COLO668 (cell line): Measurements from ENCODE around the gene PDK2.

Experiments used
- DNase-seq: peaks from one replicate; lab custom pipeline; 2025; ENCODE audit not compliant: unreplicated experiment; lab: John Stamatoyannopoulos, UW

PDK2 gene

GRCh38 chr17:50078430-50078829 lies 16.7 kb upstream of the PDK2 start:
- DNase-seq = no peak

GRCh38 chr17:50079334-50080095 lies 15.6 kb upstream of the PDK2 start:
- DNase-seq = peak; percentile 14

GRCh38 chr17:50080096-50080480 lies 15.1 kb upstream of the PDK2 start:
- DNase-seq = no peak

- no peak for DNase-seq
These were observed 14.3 kb upstream of the PDK2 start for GRCh38 chr17:50080827-50081226.

GRCh38 chr17:50081757-50082156 lies 13.4 kb upstream of the PDK2 start:
- no peak for DNase-seq

- DNase-seq = peak; percentile 48
These were observed 7.8 kb upstream of the PDK2 start for GRCh38 chr17:50087246-50087911.

- no peak for DNase-seq
These were observed 7.2 kb upstream of the PDK2 start for GRCh38 chr17:50087912-50088405.

- DNase-seq = no peak
These were observed 6.0 kb upstream of the PDK2 start for GRCh38 chr17:50088952-50089825.

- DNase-seq = no peak
These were observed 5.1 kb upstream of the PDK2 start for GRCh38 chr17:50090071-50090470.

GRCh38 chr17:50090971-50091917 lies 3.9 kb upstream of the PDK2 start:
- DNase-seq = no peak

GRCh38 chr17:50091918-50092285 lies 3.2 kb upstream of the PDK2 start:
- DNase-seq = no peak

GRCh38 chr17:50093246-50093645 lies 1.9 kb upstream of the PDK2 start:
- no peak for DNase-seq

- no peak for DNase-seq
These were observed 1.3 kb upstream of the PDK2 start for GRCh38 chr17:50093807-50094206.

- peak; percentile 77 for DNase-seq
These were observed 853 bp upstream of the PDK2 start for GRCh38 chr17:50094243-50094752.

- DNase-seq = no peak
These were observed 481 bp downstream of the PDK2 start for GRCh38 chr17:50095626-50096037.

GRCh38 chr17:50096092-50096491 lies 941 bp downstream of the PDK2 start:
- no peak for DNase-seq

GRCh38 chr17:50096758-50097157 lies 1.6 kb downstream of the PDK2 start:
- DNase-seq = no peak

- no peak for DNase-seq
These were observed 2.3 kb downstream of the PDK2 start for GRCh38 chr17:50097455-50097854.

GRCh38 chr17:50097926-50098325 lies 2.8 kb downstream of the PDK2 start:
- DNase-seq = no peak

GRCh38 chr17:50098583-50098982 lies 3.4 kb downstream of the PDK2 start:
- no peak for DNase-seq
